GM19452 (cell line): ENCODE data around the gene CX3CL1.
"Not testable (repeated sequence)": the region's sequence is repeated elsewhere in the genome, so short reads cannot be mapped to it uniquely, and the experiment has no call there.

ENCODE experiments used
- ATAC-seq: cut with Tn5 transposase; IDR thresholded peaks from one replicate; pipeline ENCODE4 v1.9.1; 2021; ENCODE audit not compliant: unreplicated experiment

The CX3CL1 gene

DNA sequence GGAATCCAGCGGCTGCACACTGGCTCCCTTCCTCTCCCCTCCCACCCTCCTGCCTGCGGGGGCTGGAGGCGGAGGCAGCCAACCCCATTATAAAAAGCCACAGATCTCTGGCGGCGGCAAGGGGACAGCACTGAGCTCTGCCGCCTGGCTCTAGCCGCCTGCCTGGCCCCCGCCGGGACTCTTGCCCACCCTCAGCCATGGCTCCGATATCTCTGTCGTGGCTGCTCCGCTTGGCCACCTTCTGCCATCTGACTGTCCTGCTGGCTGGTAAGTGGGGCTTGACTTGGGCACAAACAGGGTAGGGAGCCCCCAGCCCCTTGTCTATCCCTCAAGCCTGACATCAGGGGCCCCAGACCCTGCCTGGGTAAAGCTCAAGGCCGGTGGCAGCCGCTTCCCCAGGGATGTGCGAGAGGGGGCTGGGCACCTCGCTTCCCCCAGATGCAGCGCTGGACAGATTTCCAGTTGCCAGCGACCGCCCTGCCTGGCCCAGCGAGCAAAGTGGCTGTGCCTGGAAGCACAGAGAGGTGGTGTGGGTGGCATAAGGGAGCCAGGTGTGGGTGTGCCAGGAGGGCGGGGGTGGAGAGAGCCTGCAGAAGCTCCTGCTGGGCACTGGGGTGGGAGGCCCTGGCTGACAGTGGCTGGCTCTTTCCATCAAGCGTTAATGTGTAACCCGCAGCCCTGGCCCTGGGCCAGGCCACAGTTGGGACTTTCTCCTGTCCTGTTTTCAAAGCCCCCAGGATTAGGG, at the start of gene CX3CL1:
Gene CX3CL1, plus strand, starts transcription at position 119 of the 745 bp plus-strand sequence. Its CDS starts 79 bp downstream, at position 198.
- ATAC-seq = no peak

- no peak for ATAC-seq
These were observed 47.5 kb upstream of the CX3CL1 start for GRCh38 chr16:57324749-57325148.

DNA sequence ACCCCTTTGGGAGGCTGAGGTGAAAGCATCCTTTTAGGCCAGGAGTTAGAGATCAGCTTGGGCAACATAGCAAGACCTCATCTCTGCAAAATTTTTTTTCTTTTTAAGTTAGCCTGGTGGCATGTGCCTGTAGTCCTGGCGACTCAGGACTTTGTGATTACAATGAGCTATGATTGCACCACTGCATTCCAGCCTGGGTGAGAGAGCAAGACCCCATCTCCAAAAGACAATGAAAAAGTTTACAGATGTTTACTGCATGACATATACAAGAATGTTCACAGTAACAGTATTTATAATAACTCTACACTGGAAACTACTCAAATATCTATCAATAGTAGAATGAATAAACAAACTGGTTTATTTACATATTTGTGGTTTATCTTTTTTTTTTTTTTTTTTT, 46.8 kb upstream of the CX3CL1 start:
- no peak for ATAC-seq

- ATAC-seq = no peak
These were observed 42.5 kb upstream of the CX3CL1 start for GRCh38 chr16:57329718-57330327.

DNA sequence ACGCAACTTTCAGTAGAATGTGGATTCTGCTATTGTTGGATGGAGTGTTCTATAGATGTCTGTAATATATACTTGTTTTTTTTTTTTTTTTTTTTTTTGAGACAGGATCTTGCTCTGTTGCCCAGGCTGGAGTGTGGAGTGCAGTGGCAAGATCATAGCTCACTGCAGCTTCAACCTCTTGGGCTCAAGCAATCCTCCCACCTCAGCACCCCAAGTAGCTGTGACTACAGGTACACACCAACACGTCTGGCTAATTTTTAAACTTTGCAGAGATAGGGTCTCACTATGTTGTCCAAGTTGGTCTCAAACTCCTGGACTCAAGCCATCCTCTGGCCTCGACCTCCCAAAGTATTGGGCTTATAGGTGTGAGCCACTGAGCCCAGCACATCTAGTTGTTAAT, 40.9 kb upstream of the CX3CL1 start:
- no peak for ATAC-seq

GRCh38 chr16:57333402-57333801, 38.9 kb upstream of the CX3CL1 start:
- ATAC-seq = no peak

- no peak for ATAC-seq
These were observed 36.9 kb upstream of the CX3CL1 start for GRCh38 chr16:57335366-57335765.

- ATAC-seq = no peak
These were observed 31.2 kb upstream of the CX3CL1 start for GRCh38 chr16:57341062-57341440.

- no peak for ATAC-seq
These were observed 30.6 kb upstream of the CX3CL1 start for GRCh38 chr16:57341441-57342303.

DNA sequence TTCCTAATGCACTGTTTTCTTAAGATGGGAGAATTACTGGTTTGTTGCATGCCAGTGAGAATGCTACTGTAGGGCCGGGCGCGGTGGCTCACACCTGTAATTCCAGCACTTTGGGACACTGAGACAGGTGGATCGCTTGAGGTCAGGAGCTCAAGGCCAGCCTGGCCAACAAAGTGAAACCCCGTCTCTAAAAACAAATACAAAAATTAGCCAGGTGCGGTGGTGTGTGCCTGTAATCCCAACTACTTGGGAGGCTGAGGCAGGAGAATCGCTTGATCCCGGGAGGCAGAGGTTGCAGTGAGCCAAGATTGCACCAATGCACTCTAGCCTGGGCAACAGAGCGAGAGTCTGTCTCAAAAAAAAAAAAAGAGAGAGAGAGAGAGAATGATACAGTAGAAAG, 29.7 kb upstream of the CX3CL1 start:
- not testable (repeated sequence) for ATAC-seq

DNA sequence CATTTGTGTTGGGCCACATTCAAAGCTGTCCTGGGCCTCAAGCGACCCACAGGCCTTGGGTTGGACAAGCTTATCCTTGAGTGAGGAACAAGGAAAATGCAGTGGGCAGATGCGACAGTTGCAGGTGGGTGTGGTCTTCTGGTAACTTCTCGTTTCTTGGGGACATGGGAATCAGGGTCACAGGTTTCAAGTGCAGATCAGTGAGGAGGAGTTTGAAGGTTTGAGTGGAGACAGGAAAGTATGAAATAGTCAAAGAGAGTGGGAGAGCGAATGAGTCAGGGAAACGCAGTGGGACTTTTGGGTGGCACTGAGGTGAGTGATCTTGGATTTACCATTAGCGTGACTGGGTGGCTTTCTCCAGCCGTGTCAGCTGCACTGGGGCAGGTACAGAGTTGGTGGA, 29.1 kb upstream of the CX3CL1 start:
- no peak for ATAC-seq

DNA sequence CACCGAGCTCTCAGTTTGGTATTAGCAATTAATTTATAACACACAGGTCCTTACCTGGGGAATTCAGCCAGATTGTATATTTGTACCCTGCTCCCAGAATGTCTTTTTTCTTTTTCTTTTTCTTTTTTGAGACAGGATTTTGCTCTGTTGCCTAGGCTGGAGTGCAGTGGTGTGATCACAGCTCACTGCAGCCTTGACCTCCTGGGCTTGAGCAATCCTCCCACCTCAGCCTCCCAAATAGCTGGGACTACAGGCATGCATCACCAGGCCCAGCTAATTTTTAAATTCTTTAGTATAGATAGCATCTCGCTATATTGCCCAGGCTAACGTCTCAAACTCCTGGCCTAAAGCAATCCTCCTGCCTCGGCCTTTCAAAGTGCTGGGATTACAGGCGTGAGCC, 28.2 kb upstream of the CX3CL1 start:
- ATAC-seq = not testable (repeated sequence)

- ATAC-seq = no peak
These were observed 27.3 kb upstream of the CX3CL1 start for GRCh38 chr16:57345021-57345420.

GRCh38 chr16:57345666-57346204, 26.6 kb upstream of the CX3CL1 start:
- no peak for ATAC-seq

GRCh38 chr16:57347858-57348257, 24.4 kb upstream of the CX3CL1 start:
- ATAC-seq = no peak

- ATAC-seq = no peak
These were observed 24.0 kb upstream of the CX3CL1 start for GRCh38 chr16:57348327-57348726.

GRCh38 chr16:57349212-57350031, 22.9 kb upstream of the CX3CL1 start:
- ATAC-seq = peak; percentile 95

DNA sequence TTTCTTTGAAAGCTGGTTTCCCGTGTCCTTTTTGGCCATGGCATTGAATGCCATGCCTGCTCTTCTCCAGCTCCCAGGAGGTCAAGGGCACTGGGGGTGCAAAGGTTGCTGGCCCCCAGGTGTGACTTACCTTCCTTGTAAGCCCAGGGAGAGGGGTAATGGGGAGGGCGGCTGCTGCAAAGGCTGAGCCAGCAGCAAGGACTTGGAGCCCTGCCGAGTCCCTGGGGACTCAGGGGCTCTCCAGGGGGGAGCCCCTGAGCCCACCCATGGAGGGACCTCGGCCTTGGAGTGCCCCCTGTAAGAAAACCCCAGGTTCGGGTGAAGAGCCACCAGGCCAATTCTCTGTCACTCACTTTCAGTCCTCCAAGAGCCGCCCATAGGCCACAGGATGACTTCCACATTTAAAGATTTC, 19.6 kb upstream of the CX3CL1 start:
- ATAC-seq = no peak

DNA sequence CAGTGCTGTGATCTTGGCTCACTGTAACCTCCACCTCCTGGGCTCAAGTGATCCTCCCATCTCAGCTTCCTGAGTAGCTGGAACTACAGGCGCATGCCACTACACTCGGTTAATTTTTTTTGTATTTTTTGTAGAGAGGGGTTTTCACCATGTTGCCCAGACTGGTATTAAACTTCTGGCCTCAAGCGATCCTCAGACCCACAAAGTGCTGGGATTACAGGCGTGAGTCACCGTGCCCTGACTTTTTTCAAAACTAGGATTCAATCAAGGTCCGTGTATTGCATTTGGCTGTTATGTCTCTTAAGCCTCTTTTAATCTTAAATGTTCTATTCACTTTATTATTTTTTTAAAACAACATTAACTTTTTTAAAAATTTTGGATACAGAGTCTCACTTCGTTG, 18.0 kb upstream of the CX3CL1 start:
- no peak for ATAC-seq

DNA sequence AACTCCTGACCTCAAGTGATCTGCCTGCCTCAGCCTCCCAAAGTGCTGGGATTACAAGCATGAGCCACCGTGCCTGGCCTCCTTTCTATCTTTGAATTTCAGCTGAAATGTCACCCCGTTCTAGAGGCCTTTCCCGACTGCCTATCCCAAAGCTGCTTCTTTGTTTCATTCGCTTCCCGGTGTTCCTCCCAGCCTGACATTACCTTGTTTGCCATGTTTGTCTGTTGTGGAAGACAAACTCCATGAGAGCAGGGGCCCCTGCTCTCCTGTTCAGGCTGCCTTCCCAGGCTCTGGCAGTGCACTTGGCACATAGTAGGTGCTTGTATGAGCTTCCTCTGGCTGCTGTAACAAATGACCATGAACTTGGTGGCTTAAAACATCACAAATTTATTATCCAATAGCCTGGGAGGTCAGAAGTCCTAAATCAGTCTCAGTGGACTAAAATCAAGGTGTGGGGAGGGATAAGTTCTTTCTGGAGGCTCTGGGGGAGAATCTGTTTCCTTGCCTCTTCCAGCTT, 16.3 kb upstream of the CX3CL1 start:
- no peak for ATAC-seq
